MM.1S (cell line): Measurements from ENCODE around the gene DDT.

Source experiments
- EZH2 ChIP-seq: fragments of 300-600 bp; sonication (generic); optimal IDR thresholded peaks from 2 replicates; pipeline ENCODE3; 2017; ENCODE audit warnings: low read depth, mild to moderate bottlenecking, antibody characterized with exemption, low read length, mixed read lengths
- TF ChIP-seq, protein P1 (sequence below): fragments of 300-600 bp; sonication (generic); IDR thresholded peaks from 2 replicates; pipeline ENCODE4 v1.5.1; 2016; ENCODE audit warnings: antibody characterized with exemption, low read length, mixed read lengths

DNA sequence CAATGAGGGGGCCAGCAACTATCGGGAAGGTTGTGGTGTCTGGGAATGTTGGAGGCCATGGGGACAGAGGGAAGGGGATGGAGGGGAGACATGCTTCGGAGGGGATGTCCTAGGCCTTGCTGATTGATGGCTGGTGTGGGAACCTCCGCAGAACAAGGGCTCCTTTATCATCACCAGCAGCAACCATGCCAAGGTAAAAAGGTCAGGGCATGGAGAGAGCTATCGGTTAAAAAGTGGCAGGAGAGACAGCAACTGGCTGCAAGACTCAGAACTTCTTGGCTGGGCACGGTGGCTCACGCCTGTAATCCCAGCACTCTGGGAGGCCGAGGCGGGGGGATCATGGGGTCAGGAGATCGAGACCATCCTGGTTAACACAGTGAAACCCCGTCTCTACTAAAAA, 28.0 kb upstream of the DDT start:
- TF ChIP-seq, protein P1, sequence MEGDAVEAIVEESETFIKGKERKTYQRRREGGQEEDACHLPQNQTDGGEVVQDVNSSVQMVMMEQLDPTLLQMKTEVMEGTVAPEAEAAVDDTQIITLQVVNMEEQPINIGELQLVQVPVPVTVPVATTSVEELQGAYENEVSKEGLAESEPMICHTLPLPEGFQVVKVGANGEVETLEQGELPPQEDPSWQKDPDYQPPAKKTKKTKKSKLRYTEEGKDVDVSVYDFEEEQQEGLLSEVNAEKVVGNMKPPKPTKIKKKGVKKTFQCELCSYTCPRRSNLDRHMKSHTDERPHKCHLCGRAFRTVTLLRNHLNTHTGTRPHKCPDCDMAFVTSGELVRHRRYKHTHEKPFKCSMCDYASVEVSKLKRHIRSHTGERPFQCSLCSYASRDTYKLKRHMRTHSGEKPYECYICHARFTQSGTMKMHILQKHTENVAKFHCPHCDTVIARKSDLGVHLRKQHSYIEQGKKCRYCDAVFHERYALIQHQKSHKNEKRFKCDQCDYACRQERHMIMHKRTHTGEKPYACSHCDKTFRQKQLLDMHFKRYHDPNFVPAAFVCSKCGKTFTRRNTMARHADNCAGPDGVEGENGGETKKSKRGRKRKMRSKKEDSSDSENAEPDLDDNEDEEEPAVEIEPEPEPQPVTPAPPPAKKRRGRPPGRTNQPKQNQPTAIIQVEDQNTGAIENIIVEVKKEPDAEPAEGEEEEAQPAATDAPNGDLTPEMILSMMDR: no peak
- no peak for TF ChIP-seq EZH2
